Gastrocnemius medialis (tissue), 4 donors: ENCODE data around the gene MYH13. TPM values are rescaled to one million over a fixed set of nuclear protein-coding genes. Genes with fewer than 3 reads are reported as not detected.
A peak's percentile ranks its signal among the peaks of the same experiment; 100 is the strongest.

Experiments
- ATAC-seq, 2 donors: fragments of 150-250 bp; one replicate each; pipeline ENCODE4 v1.9.1; 2016
- DNase-seq, 2 donors: peaks; one replicate each; pipeline ENCODE4 v3.0.0-alpha.2; 2019
- H3K27ac ChIP-seq, 4 donors: fragments of 200-600 bp; sonication (generic); 1 replicate in 1 of 4; 2 replicates in 3 of 4; pipeline ENCODE4 v1.5.1; 2016 to 2018; ENCODE audit warnings: mild to moderate bottlenecking in 2 of 4, moderate library complexity in 1 of 4
- H3K27me3 ChIP-seq, 3 donors: fragments of 200-600 bp; sonication (generic) in 2 of 3; 1 replicate in 1 of 3; 2 replicates in 2 of 3; pipeline versions ENCODE4 v1.5.1 to v1.6.0; 2016 to 2019; ENCODE audit warnings: mild to moderate bottlenecking in 1 of 3, moderate library complexity in 1 of 3
- H3K36me3 ChIP-seq, 2 donors: fragments of 200-600 bp; sonication (generic) in 1 of 2; one replicate each; pipeline ENCODE4 v1.5.1; 2017 to 2018
- H3K4me1 ChIP-seq, 2 donors: fragments of 200-600 bp; sonication (generic) in 1 of 2; one replicate each; pipeline ENCODE4 v1.5.1; 2016 to 2017; ENCODE audit warnings: mild to moderate bottlenecking in 2 of 2
- H3K4me3 ChIP-seq, 4 donors: fragments of 200-600 bp; sonication (generic) in 3 of 4; 1 replicate in 1 of 4; 2 replicates in 3 of 4; pipeline ENCODE4 v1.5.1; 2016 to 2019; ENCODE audit warnings: mild to moderate bottlenecking in 2 of 4
- H3K9me3 ChIP-seq, 3 donors: fragments of 200-600 bp; sonication (generic) in 2 of 3; 1 replicate in 1 of 3; 2 replicates in 2 of 3; pipeline ENCODE4 v1.5.1; 2016 to 2019
- CTCF ChIP-seq, 5 experiments: fragments of 450-650 bp in 3 of 5; fragments of 200-600 bp in 2 of 5; sonication (generic) in 2 of 5; IDR thresholded peaks in 4 of 5; conservative IDR thresholded peaks in 1 of 5; 1 replicate in 4 of 5; 2 replicates in 1 of 5; pipeline ENCODE4 v1.5.1; 2016 to 2019; ENCODE audit warnings: antibody characterized with exemption in 5 of 5, mild to moderate bottlenecking in 3 of 5, moderate library complexity in 3 of 5
- POLR2A ChIP-seq, 2 donors: fragments of 450-650 bp; IDR thresholded peaks; one replicate each; pipeline ENCODE4 v1.6.1; 2017; ENCODE audit warnings: antibody characterized with exemption in 2 of 2, mild to moderate bottlenecking in 2 of 2, moderate library complexity in 2 of 2
- in situ Hi-C, 4 donors: fragments of 200-750 bp; cut with MboI; loops; one replicate each; pipeline versions ENCODE4 v1.15.0 to v1.8.0; 2017; ENCODE audit warnings: low sequenced_read_pairs in 4 of 4
- intact Hi-C: fragments of 100-400 bp; cut with DNase I; formaldehyde crosslinking; loops from one replicate; pipeline ENCODE4 v1.15.1; 2023; ENCODE audit warnings: low total_unique reads
- total RNA-seq, 4 donors: library from RNA; depleted of rRNA; stranded (reverse); fragments of >200 nt; gene quantifications; one replicate each; pipeline versions ENCODE4 v1.1.0 to v1.2.3, GENCODE V29; 2016

Gene MYH13
- total RNA-seq, 4 donors from 2014 or later: not detected

- TF ChIP-seq POLR2A (IDR thresholded peaks at IDR 0.05) (no peak), CTCF (IDR thresholded peaks at IDR 0.05 in 4 of 5, conservative IDR thresholded peaks at IDR 0.05 in 1 of 5) (no peak)
- H3K4me1 ChIP-seq: no peaks in the 10 kb centered on the region
- no peak overlapping the region for H3K4me3 ChIP-seq
- intact Hi-C loops (no loop called here), in situ Hi-C loops (no loop called here)
- ATAC-seq (no peak), DNase-seq (no peak)
- H3K9me3 ChIP-seq: no peaks in the 10 kb centered on the region
- H3K36me3 ChIP-seq: no peaks in the 10 kb centered on the region
- no peak overlapping the region for H3K27ac ChIP-seq
- H3K27me3 ChIP-seq: no peaks in the 10 kb centered on the region
Observed at GRCh38 chr17:10332515-10332914, 40.3 kb downstream of the MYH13 start.

GRCh38 chr17:10328971-10329923, 43.6 kb downstream of the MYH13 start:
- Histone ChIP-seq H3K9me3 (no peaks in the 10 kb centered on the region), H3K36me3 (no peaks in the 10 kb centered on the region), H3K27ac (no peak overlapping the region), H3K4me3 (no peak overlapping the region), H3K27me3 (no peaks in the 10 kb centered on the region), H3K4me1 (no peaks in the 10 kb centered on the region)
- intact Hi-C loops (no loop called here), in situ Hi-C loops (loop anchor here (5.0 to 10.0 kb wide), 2 partner anchors 286 to 288 kb away; no protein-coding TSS in a partner anchor)
- DNase-seq (no peak), ATAC-seq (no peak)
- TF ChIP-seq CTCF (IDR thresholded peaks at IDR 0.05 in 4 of 5, conservative IDR thresholded peaks at IDR 0.05 in 1 of 5): no peak
- TF ChIP-seq POLR2A (IDR thresholded peaks at IDR 0.05): no peak

- DNase-seq (no peak), ATAC-seq (no peak)
- no peak for TF ChIP-seq POLR2A (IDR thresholded peaks at IDR 0.05)
- TF ChIP-seq CTCF (IDR thresholded peaks at IDR 0.05 in 4 of 5, conservative IDR thresholded peaks at IDR 0.05 in 1 of 5): no peak
- intact Hi-C loops (no loop called here), in situ Hi-C loops (loop anchor here (5.0 to 10.0 kb wide), 2 partner anchors 287 to 289 kb away; no protein-coding TSS in a partner anchor)
- Histone ChIP-seq H3K4me3 (no peak overlapping the region), H3K4me1 (no peaks in the 10 kb centered on the region), H3K9me3 (no peaks in the 10 kb centered on the region), H3K36me3 (no peaks in the 10 kb centered on the region), H3K27me3 (no peaks in the 10 kb centered on the region), H3K27ac (no peak overlapping the region)
Observed at GRCh38 chr17:10328206-10328605, 44.6 kb downstream of the MYH13 start.

GRCh38 chr17:10327640-10328039, 45.2 kb downstream of the MYH13 start:
- H3K27ac ChIP-seq: no peak overlapping the region
- in situ Hi-C loops: loop anchor here (5.0 to 10.0 kb wide), 2 partner anchors 287 to 290 kb away; no protein-coding TSS in a partner anchor
- peak; percentile 69 to 70 for ATAC-seq
- H3K36me3 ChIP-seq: no peaks in the 10 kb centered on the region
- peak; percentile 22 to 69 for DNase-seq
- no peak overlapping the region for H3K4me3 ChIP-seq
- TF ChIP-seq POLR2A (IDR thresholded peaks at IDR 0.05) (no peak), CTCF (IDR thresholded peaks at IDR 0.05 in 4 of 5, conservative IDR thresholded peaks at IDR 0.05 in 1 of 5) (peak; percentile 78 to 87 (median 84))
- no peaks in the 10 kb centered on the region for H3K9me3 ChIP-seq
- H3K27me3 ChIP-seq: no peaks in the 10 kb centered on the region
- H3K4me1 ChIP-seq: no peaks in the 10 kb centered on the region
- intact Hi-C loops: loop anchor here (2.0 kb wide), 1 partner anchor 287 kb away; no protein-coding TSS in a partner anchor
